Measurements from ENCODE around the gene FRMD8. TPM values are rescaled to one million over a fixed set of nuclear protein-coding genes. Genes with fewer than 3 reads are reported as not detected.
A peak's percentile ranks its signal among the peaks of the same experiment; 100 is the strongest.

The FRMD8 gene
- total and polyA plus RNA-seq, 9 of the 15 experiments (the other 6 are each of a cell fraction or from before 2014, with no cell fraction given): 4.5 to 54.5 (median 15.8) TPM

- TF ChIP-seq ZMIZ1 (IDR thresholded peaks at IDR 0.05; ENCODE audit: low read depth in 2 of 2, low read length in 2 of 2) (no peak; a peak in 1 of 4 replicates), ARID3A (IDR thresholded peaks at IDR 0.05; ENCODE audit: borderline replicate concordance, low read depth, low read length) (peak; percentile 31; the same call in 1 of the 2 replicates), EP400 (IDR thresholded peaks at IDR 0.05) (no peak), NR2F6 (CRISPR knock-in tag; IDR thresholded peaks at IDR 0.05) (no peak), ZNF121 (CRISPR knock-in tag; conservative IDR thresholded peaks at IDR 0.05) (no peak), E2F3 (CRISPR knock-in tag; IDR thresholded peaks at IDR 0.05) (no peak), POLR3A (IDR thresholded peaks at IDR 0.05; ENCODE audit: borderline replicate concordance, extremely low read depth, insufficient read depth, insufficient read length) (no peak), ZNF512 (tag; IDR thresholded peaks at IDR 0.05) (no peak), SMC3 (conservative IDR thresholded peaks at IDR 0.05; ENCODE audit: insufficient read depth, low read depth, low read length) (no peak), SRSF3 (IDR thresholded peaks at IDR 0.05; ENCODE audit: insufficient read depth, low read length) (no peak), RBM17 (IDR thresholded peaks at IDR 0.05; ENCODE audit: borderline replicate concordance, low read depth, low read length) (no peak), CBX1 (IDR thresholded peaks at IDR 0.05; ENCODE audit: low read depth) (no peak)
- TF ChIP-seq, protein P1, sequence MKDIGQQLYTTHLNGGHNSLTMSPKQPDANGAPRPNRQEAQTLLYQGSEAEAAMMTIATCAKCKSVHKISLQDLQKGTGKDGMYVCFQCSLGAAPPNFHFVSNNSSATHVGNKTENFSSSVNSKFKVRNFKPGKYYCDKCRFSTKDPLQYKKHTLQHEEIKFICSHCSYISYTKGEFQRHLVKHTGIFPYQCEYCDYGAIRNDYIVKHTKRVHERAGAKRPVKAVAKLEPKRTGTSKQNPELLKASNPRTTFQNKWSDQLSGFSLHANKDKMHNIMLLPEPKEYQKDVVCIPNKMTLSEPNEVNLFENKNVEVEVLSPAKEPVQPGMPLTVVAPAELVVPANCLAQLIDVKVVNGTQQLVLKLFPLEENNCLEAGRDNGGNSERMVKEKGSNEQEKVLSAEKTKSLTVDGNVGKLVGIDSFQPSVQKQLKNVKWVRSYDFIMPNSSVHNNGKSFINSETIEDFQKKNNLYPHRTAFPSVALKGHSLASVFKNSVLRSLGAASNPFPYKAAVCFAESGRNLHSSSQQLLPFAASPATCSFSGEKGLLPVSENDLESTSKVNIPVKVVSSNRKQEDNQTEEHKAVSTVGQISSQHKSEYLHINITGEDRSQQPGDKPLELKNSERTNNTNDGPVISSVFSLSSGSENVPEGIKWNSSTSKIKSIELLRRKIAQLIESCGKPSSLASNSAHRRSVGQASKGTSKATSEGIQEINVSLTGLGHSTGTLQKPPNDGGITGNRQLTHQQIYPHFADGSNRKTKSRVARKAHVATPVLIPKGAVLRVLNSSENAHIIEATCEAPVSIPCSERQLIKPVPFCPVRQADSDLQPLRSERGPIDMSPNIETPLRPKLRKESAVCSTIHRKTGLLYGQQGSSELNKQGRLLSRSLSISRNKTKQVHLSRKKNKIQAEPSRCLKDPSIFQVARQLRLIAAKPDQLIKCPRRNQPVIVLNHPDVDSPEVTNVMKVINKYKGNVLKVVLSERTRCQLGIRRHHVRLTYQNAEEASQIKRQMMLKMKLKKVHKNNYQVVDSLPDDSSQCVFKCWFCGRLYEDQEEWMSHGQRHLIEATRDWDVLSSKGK (CRISPR knock-in tag; IDR thresholded peaks at IDR 0.05): 0 out of 2 replicates have a peak, but pooled peaks have one; percentile 8
- TF ChIP-seq, protein P2, sequence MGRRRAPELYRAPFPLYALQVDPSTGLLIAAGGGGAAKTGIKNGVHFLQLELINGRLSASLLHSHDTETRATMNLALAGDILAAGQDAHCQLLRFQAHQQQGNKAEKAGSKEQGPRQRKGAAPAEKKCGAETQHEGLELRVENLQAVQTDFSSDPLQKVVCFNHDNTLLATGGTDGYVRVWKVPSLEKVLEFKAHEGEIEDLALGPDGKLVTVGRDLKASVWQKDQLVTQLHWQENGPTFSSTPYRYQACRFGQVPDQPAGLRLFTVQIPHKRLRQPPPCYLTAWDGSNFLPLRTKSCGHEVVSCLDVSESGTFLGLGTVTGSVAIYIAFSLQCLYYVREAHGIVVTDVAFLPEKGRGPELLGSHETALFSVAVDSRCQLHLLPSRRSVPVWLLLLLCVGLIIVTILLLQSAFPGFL (CRISPR knock-in tag; IDR thresholded peaks at IDR 0.05): 0 out of 2 replicates have a peak, but pooled peaks have one; percentile 29
Measured at GRCh38 chr11:65425971-65426838, 39.8 kb downstream of the FRMD8 start (continued).

Measured in K562 (cell line).